NCI-H187 (cell line): Measurements from ENCODE around the gene PCSK1.
"Not testable (repeated sequence)": the region's sequence is repeated elsewhere in the genome, so short reads cannot be mapped to it uniquely, and the experiment has no call there.

Source experiments
- DNase-seq, 2 experiments: peaks; one replicate each; lab custom pipeline; 2025; lab: John Stamatoyannopoulos, UW

The PCSK1 gene

GRCh38 chr5:96426831-96427230, 6.2 kb downstream of the PCSK1 start:
- DNase-seq: no peak

- DNase-seq: no peak
Observed at GRCh38 chr5:96425443-96425842, 7.6 kb downstream of the PCSK1 start.

DNA sequence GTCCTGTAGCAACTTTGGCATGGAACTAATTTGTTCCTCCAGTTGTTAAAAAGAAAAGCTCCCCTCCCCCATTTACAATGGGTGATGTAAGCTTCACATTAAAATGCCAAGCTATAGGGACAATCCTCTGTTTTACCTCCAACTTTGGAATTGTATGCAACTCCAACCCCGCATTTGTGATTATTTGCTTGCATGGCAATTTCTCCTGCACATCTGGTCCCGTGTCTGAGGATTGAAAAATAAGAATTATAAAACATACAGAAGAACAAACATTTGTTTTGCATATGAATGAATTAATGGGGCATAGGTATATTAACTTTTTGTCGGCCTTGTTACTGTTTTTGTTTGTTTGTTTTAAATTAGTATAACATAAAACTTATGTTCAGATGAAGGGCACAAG, 17.2 kb downstream of the PCSK1 start:
- DNase-seq: no peak

- DNase-seq: no peak
Observed at GRCh38 chr5:96412868-96413449, 20.1 kb downstream of the PCSK1 start.

GRCh38 chr5:96410013-96410412, 23.0 kb downstream of the PCSK1 start:
- no peak for DNase-seq

GRCh38 chr5:96408841-96409538, 24.1 kb downstream of the PCSK1 start:
- DNase-seq: no peak

DNA sequence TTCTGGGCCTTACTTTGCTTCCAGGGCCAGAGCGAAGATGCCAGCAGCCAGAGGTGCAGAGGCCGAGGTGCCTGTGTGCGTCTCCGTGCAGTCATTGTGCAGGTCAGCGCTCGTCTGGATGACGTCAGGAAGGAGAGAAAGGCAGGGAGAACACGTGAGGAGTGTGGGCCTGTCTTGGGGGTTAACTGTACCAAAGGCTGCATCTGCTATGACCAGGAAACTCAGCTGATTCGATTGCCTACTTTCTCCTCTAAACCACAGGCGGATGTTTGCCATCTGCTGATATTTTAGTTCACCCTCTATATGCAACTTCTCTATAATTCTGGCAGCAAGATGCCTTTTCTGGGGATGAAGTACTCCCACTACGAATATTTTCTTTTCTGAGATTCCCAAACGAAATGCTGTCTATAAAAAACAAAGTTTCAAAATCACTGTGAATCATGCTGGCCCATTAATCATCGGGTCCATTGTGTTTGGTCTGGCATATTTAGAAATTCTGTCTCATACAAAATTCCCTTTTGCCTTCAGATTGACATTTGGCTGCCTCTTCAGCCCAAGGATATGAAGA, 24.8 kb downstream of the PCSK1 start:
- no peak for DNase-seq

- DNase-seq: no peak
Observed at GRCh38 chr5:96407436-96407835, 25.6 kb downstream of the PCSK1 start.

GRCh38 chr5:96404191-96404867, 28.7 kb downstream of the PCSK1 start:
- DNase-seq: no peak

DNA sequence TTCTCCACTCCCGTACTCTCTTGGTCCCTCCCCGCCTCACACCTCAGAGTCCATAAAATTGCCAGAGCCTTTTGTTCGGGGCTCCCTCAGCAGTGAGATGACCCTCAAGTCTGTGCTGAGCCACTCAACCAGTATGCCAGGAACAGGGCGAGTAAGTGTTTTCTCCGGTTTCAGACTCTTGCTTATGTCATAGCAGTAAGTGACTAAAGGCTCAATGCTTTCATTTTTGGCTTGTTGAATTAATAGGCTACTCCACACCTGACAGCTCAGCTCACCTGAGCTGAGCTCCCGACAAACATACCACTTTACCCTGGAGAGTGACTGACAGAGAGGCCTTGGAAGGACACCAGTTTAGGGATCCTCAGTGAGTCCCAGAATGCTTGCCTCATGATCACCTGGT, 30.5 kb downstream of the PCSK1 start:
- DNase-seq: peak; percentile 61 to 62

DNA sequence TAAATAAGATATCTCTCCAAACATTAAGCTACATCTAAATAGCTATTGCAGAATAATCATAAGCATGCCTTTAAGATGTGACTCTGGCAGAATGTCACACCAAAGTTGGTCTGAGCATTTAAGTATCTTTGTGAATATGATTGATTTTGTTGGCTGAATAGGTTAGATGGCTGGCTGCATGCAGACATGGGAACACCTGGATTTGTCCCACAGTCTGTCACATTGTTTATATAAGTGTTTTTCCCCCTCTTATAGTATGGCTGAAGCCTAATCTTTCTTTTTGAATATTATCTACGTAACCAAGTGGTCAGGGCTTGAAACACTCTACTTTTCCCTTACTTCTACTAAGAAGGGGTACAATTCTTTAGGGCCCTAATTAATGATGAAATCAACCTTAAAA, 36.2 kb downstream of the PCSK1 start:
- DNase-seq: no peak

DNA sequence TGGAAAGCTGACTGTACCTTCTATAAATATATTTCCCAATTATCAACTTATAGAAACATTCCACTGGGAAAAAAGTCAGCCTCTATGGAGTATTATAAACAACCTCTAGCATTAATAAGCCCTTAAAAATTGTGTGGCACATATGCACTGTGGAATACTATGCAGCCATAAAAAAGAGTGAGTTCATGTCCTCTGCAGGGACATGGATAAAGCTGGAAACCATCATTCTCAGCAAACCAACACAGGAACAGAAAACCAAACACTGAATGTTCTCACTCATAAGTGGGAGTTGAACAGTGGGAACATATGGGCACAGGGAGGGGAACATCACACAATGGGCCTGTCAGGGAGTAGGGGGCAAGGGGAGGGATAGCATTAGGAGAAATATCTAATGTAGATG, 37.8 kb downstream of the PCSK1 start:
- DNase-seq: not testable (repeated sequence)

DNA sequence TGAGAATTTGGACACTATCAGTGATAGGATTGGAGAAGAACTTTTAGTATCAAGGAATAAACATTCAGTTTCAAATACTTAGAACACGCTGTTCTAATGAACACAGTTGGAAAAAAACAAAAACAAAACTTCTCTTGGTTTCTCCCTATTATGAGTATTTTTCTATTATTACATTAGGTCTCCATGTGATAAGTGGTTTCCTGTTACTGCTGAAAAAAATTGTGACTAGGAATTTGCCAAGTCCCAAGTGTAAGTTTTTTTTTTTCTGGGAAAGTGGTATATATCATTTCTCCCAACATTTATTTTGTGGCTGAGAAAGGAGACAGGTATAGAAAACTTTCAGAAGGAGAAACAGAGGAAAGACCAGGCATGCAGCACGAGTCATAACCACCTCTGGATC, 41.1 kb downstream of the PCSK1 start:
- DNase-seq: no peak

DNA sequence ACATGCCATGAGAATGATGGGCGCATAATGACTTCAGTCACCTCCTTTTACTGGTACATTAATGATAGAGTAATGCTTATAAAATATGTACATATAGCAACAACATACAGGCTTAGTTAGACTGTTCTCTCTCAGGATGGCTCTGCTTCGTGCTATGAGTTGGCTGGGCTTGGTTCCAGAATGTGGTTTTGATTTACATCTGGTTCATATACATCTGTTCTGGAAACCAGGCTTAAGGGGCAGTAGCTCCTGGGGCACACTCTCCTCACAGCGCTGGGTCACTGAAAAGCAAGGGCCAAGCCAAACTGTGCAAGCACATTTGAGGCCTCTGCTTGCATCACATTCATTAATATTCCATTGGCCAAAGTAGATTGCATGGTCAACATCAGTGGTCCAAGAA, 44.9 kb downstream of the PCSK1 start:
- no peak for DNase-seq

- no peak for DNase-seq
Observed at GRCh38 chr5:96387616-96388015, 45.4 kb downstream of the PCSK1 start.

GRCh38 chr5:96385538-96385937, 47.5 kb downstream of the PCSK1 start:
- no peak for DNase-seq

- DNase-seq: no peak
Observed at GRCh38 chr5:96384353-96384752, 48.7 kb downstream of the PCSK1 start.

- DNase-seq: peak in 1 of 2 experiments; percentile 31
Observed at GRCh38 chr5:96381526-96381925, 51.5 kb downstream of the PCSK1 start.

GRCh38 chr5:96379896-96380295, 53.2 kb downstream of the PCSK1 start:
- no peak for DNase-seq

DNA sequence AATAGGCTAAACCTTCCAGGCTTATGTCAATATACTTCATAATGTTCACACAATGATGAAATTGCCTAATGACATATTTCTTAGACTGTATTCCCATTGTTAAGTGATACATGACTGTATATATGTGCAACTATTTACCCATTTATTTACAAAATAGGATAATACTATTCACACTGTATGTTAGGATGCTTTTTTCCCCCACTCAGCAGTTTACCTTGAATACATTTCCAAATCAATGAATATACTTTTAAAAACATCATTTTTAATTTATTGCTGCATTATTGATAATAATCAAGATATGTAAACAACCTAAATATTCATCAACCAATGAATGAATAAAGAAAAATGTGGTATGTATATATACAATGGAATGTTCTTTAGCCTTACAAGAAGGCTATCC, 55.5 kb downstream of the PCSK1 start:
- no peak for DNase-seq

DNA sequence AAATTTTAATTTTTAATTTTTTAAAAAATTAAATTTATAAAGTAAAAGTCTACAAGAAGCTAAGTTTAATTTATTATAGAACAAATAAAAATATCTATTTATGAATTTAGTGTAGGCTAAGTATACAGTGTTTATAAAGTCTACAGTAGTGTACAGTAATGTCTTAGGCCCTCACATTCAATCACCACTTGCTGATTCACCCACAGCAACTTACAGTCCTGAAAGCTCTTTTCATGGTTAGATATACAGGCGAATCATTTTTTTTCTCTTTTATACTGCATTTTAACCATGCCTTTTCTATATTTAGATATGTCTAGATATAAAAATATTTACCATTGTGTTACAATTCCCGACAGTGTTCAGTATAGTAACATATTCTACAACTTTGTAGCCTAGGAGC, 55.9 kb downstream of the PCSK1 start:
- DNase-seq: no peak

GRCh38 chr5:96374653-96375052, 58.4 kb downstream of the PCSK1 start:
- DNase-seq: no peak

GRCh38 chr5:96373381-96373733, 59.7 kb downstream of the PCSK1 start:
- no peak for DNase-seq
